GM12878 (cell line): Measurements from ENCODE around the gene PRPSAP1. TPM values are rescaled to one million over a fixed set of nuclear protein-coding genes. Genes with fewer than 3 reads are reported as not detected.

Experiments used
- ATF7 ChIP-seq: fragments of 450-650 bp; IDR thresholded peaks from 2 replicates; pipeline ENCODE4 v1.6.1; 2016; ENCODE audit warnings: low read depth, mild to moderate bottlenecking
- CBFB ChIP-seq: IDR thresholded peaks from 2 replicates; pipeline ENCODE4 v1.6.1; 2016; ENCODE audit warnings: antibody characterized with exemption, low read depth
- CBX5 ChIP-seq: sonication (generic); IDR thresholded peaks from 2 replicates; pipeline ENCODE4 v1.6.1; 2016; ENCODE audit warnings: low read depth, moderate library complexity, mild to moderate bottlenecking, inconsistent platforms
- CEBPB ChIP-seq, 2 experiments: fragments of 150-350 bp in 1 of 2; IDR thresholded peaks; 2 replicates each; pipeline ENCODE4 v1.6.1; 2012 to 2014; ENCODE audit warnings: low read depth in 2 of 2, low read length in 2 of 2, borderline replicate concordance in 1 of 2, inconsistent platforms in 1 of 2
- CHD2 ChIP-seq: IDR thresholded peaks from 2 replicates; pipeline ENCODE4 v1.6.1; 2011; ENCODE audit warnings: low read depth, low read length, improper control_type of control experiment, borderline replicate concordance
- E4F1 ChIP-seq: fragments of 450-650 bp; IDR thresholded peaks from 2 replicates; pipeline ENCODE4 v1.6.1; 2018; ENCODE audit warnings: borderline replicate concordance, mild to moderate bottlenecking; ENCODE audit not compliant: partially characterized antibody
- EED ChIP-seq: sonication (generic); IDR thresholded peaks from 2 replicates; pipeline ENCODE4 v1.6.1; 2016; ENCODE audit warnings: antibody characterized with exemption, low read depth
- EGR1 ChIP-seq, 2 experiments: IDR thresholded peaks; 1 replicate in 1 of 2; 2 replicates in 1 of 2; pipeline ENCODE4 v1.6.1; 2011 to 2012; ENCODE audit warnings: low read depth in 2 of 2, low read length in 2 of 2, borderline replicate concordance in 1 of 2, mild to moderate bottlenecking in 1 of 2, moderate library complexity in 1 of 2
- EP300 ChIP-seq, 2 experiments: fragments of 150-350 bp in 1 of 2; IDR thresholded peaks; 2 replicates each; pipeline ENCODE4 v1.6.1; 2011 to 2012; ENCODE audit warnings: low read depth in 2 of 2, low read length in 2 of 2, borderline replicate concordance in 1 of 2, improper control_type of control experiment in 1 of 2, inconsistent platforms in 1 of 2; ENCODE audit not compliant: control insufficient read depth in 1 of 2
- IRF5 ChIP-seq: fragments of 450-650 bp; IDR thresholded peaks from 2 replicates; pipeline ENCODE4 v1.6.1; 2017; ENCODE audit warnings: borderline replicate concordance
- NBN ChIP-seq: fragments of 450-650 bp; IDR thresholded peaks from 2 replicates; pipeline ENCODE4 v1.6.1; 2016
- PAX8 ChIP-seq: fragments of 450-650 bp; IDR thresholded peaks from 2 replicates; pipeline ENCODE4 v1.6.1; 2017; ENCODE audit warnings: mild to moderate bottlenecking, moderate library complexity
- POLR2A ChIP-seq: IDR thresholded peaks from 2 replicates; pipeline ENCODE4 v1.6.1; 2011; ENCODE audit warnings: low read depth, mild to moderate bottlenecking, low read length
- RFX5 ChIP-seq: IDR thresholded peaks from 2 replicates; pipeline ENCODE4 v1.6.1; 2011; ENCODE audit warnings: low read depth, low read length, improper control_type of control experiment
- SREBF2 ChIP-seq: IDR thresholded peaks from 2 replicates; pipeline ENCODE4 v1.6.1; 2012; ENCODE audit warnings: mild to moderate bottlenecking, low read length
- TAF1 ChIP-seq: IDR thresholded peaks from 2 replicates; pipeline ENCODE4 v1.6.1; 2011; ENCODE audit warnings: mild to moderate bottlenecking, low read depth, low read length, borderline replicate concordance
- USF2 ChIP-seq: IDR thresholded peaks from 2 replicates; pipeline ENCODE4 v1.6.1; 2011; ENCODE audit warnings: low read depth, low read length, improper control_type of control experiment, borderline replicate concordance
- ZBED1 ChIP-seq: IDR thresholded peaks from 2 replicates; pipeline ENCODE4 v1.6.1; 2016; ENCODE audit warnings: borderline replicate concordance
- ZBTB33 ChIP-seq: fragments of 450-650 bp; IDR thresholded peaks from 2 replicates; pipeline ENCODE4 v1.6.1; 2017; ENCODE audit warnings: mild to moderate bottlenecking
- ZNF217 ChIP-seq: fragments of 450-650 bp; IDR thresholded peaks from 2 replicates; pipeline ENCODE4 v1.6.1; 2017; ENCODE audit warnings: antibody characterized with exemption, mild to moderate bottlenecking
- ZSCAN29 ChIP-seq: fragments of 450-650 bp; IDR thresholded peaks from 2 replicates; pipeline ENCODE4 v1.6.1; 2017; ENCODE audit warnings: mild to moderate bottlenecking, moderate library complexity
- polyA plus RNA-seq, 11 experiments: library from polyadenylated mRNA; depleted of rRNA in 4 of 11; unstranded in 6 of 11; stranded (reverse) in 5 of 11; fragments of >200 nt; fragmentation: Nextera tagmentation in 4 of 11; fragmentation: Illumina TruSeq in 1 of 11; extraction: Ambion mirVana in 4 of 11; extraction: Trizol in 1 of 11; gene quantifications; 1 replicate in 1 of 11; 2 replicates in 10 of 11; pipeline versions ENCODE4 v1.2.1 to v1.2.3, GENCODE V29; 2011 to 2016; ENCODE audit warnings: inconsistent platforms in 2 of 11, missing spikeins in 2 of 11, low read depth in 1 of 11
- total RNA-seq, 4 experiments: library from RNA; depleted of rRNA in 3 of 4; stranded (reverse); fragments of >200 nt in 3 of 4; fragmentation: Illumina TruSeq in 1 of 4; extraction: Trizol in 1 of 4; gene quantifications; 2 replicates each; pipeline versions ENCODE4 v1.2.1 to v1.2.3, GENCODE V29; 2013 to 2021

PRPSAP1 gene
- total and polyA plus RNA-seq, 10 of the 15 experiments (the other 5 are each of a cell fraction or from before 2014, with no cell fraction given) = 15.8 to 84.2 (median 44.2) TPM

GRCh38 chr17:76278952-76279741 is 74.6 kb downstream of the PRPSAP1 start (continued):
- no peak for TF ChIP-seq ZBTB33
- no peak for TF ChIP-seq ZNF217
- no peak for TF ChIP-seq RFX5
- TF ChIP-seq NBN = 0 out of 2 replicates have a peak, but pooled peaks have one; percentile 64
- TF ChIP-seq CEBPB (IDR thresholded peaks at IDR 0.05; ENCODE audit: borderline replicate concordance in 1 of 2, low read depth in 2 of 2, low read length in 2 of 2) = no peak
- no peak for TF ChIP-seq SREBF2
- TF ChIP-seq USF2 = no peak
- TF ChIP-seq CHD2 = no peak
- no peak for TF ChIP-seq CBX5
- no peak for TF ChIP-seq PAX8
- TF ChIP-seq IRF5 = no peak
- TF ChIP-seq ZBED1 = no peak
- TF ChIP-seq ZSCAN29 = no peak
- no peak for TF ChIP-seq POLR2A
- TF ChIP-seq EED = 0 out of 2 replicates have a peak, but pooled peaks have one; percentile 61
- no peak for TF ChIP-seq CBFB
- TF ChIP-seq E4F1 = no peak
- TF ChIP-seq TAF1 = no peak
- no peak for TF ChIP-seq EP300 (IDR thresholded peaks at IDR 0.05; ENCODE audit: borderline replicate concordance in 1 of 2, control insufficient read depth in 1 of 2, low read depth in 2 of 2, low read length in 2 of 2)
- TF ChIP-seq ATF7 = no peak
- TF ChIP-seq EGR1 (IDR thresholded peaks at IDR 0.05; ENCODE audit: borderline replicate concordance in 1 of 2, low read depth in 2 of 2, low read length in 2 of 2) = no peak
